Stomach (tissue), 4 donors: ENCODE results near the gene CCDC85A.

Source experiments
- CTCF ChIP-seq, 7 experiments: fragments of 450-650 bp in 4 of 7; fragments of 200-600 bp in 3 of 7; sonication (generic) in 3 of 7; IDR thresholded peaks; one replicate each; pipeline ENCODE4 v1.5.1; 2016 to 2019; ENCODE audit warnings: antibody characterized with exemption in 7 of 7, control low read depth in 2 of 7, mild to moderate bottlenecking in 1 of 7
- EP300 ChIP-seq: sonication (generic); formaldehyde crosslinking; IDR thresholded peaks from one replicate; pipeline ENCODE4 v1.6.1; 2017; ENCODE audit warnings: antibody characterized with exemption
- POLR2A ChIP-seq, 4 donors: fragments of 450-650 bp; IDR thresholded peaks; one replicate each; pipeline ENCODE4 v1.6.1; 2016; ENCODE audit warnings: antibody characterized with exemption in 4 of 4, control low read depth in 2 of 4, mild to moderate bottlenecking in 1 of 4, moderate library complexity in 1 of 4

GRCh38 chr2:56195563-56195962 lies 11.8 kb downstream of the CCDC85A start:
- TF ChIP-seq CTCF (IDR thresholded peaks at IDR 0.05) (no peak), POLR2A (IDR thresholded peaks at IDR 0.05) (no peak), EP300 (no peak)
